ENCODE data around the gene DAPK2. TPM values are rescaled to one million over a fixed set of nuclear protein-coding genes. Genes with fewer than 3 reads are reported as not detected.

Gene DAPK2
- polyA plus RNA-seq, 1 of the 3 experiments (the other 2 are of a cell fraction) = 1.4 TPM

DNA sequence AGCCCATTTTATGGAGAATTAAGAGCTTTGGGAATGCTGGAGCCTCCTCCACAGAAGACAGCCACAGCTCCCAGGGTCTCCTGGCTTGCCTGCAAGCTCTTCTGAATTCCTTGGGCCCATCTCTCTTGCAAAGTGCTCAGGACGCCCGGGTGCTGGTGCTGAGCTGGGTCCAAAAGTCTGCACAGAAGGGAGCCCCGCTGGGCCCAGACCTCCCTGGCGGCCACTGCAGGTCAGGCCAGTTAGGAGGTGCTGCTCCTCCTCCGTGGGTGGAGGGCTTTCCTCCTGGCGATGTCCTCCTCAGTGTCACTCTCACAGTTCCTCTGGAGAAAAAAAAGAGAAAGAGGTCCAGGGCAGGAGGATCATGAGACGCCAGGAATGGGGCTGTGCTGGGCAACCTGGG is 138.0 kb downstream of the DAPK2 start:
- Histone ChIP-seq H3K4me2 (no peak overlapping the region), H3F3A (replicated peaks; ENCODE audit: insufficient read depth) (peaks cover 18% of the 10 kb centered on the region), H3K9ac (no peak overlapping the region), H3K4me3 (ENCODE audit: low read depth in 2 of 2, low read length in 1 of 2) (no peak overlapping the region), H3K4me1 (ENCODE audit: control insufficient read depth in 1 of 2, insufficient read depth in 2 of 2, low read depth in 1 of 2, low read length in 1 of 2) (peaks cover 23 to 25% of the 10 kb centered on the region in 2 experiments; a peak in 3 of 4 replicates), H3K27me3 (ENCODE audit: insufficient read depth) (no peaks in the 10 kb centered on the region), H3K79me2 (ENCODE audit: insufficient read depth) (no peaks in the 10 kb centered on the region), H2AFZ (ENCODE audit: low read depth) (no peak overlapping the region), H3K9me2 (no peaks in the 10 kb centered on the region), H4K20me1 (ENCODE audit: insufficient read depth) (no peaks in the 10 kb centered on the region), H3K9me3 (no peaks in the 10 kb centered on the region), H3K36me3 (replicated peaks in 1 of 2; ENCODE audit: control insufficient read depth in 1 of 2, insufficient read depth in 2 of 2, low read length in 1 of 2) (no peaks in the 10 kb centered on the region), H3K27ac (ENCODE audit: low read depth in 2 of 2, low read length in 1 of 2) (no peak overlapping the region; a peak in 1 of 4 replicates)
- ChIA-PET CTCF (interaction anchor here (1.0 kb wide), 1 partner anchor 159 kb away, joined by 3 read pairs; no protein-coding TSS in a partner anchor), POLR2A (no interaction called here)
- DNase-seq = no peak
- WGBS (ENCODE audit: low lambda C conversion rate) = 100% methylated on average over 2 of the region's 7 CpGs
- TF ChIP-seq RAD21 (IDR thresholded peaks at IDR 0.05; ENCODE audit: low read length) = no peak

DNA sequence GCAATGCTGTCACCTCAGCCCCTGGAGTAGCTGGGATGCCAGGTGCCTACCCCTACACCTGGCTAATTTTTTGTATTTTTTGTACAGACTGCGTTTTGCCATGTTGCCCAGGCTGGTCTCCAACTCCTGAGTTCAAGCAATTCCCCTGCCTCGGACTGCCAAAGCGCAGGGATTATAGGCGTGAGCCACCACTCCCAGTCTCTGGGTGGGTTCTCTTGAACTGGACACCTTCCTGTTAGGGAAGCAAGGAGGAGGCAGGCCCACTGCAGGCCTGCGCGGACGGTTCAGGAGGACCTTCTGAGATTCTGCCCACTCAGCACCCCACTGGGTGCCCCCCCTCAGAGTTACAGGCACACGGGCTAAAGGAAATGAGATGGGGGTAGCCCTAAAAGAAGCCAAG is 138.8 kb downstream of the DAPK2 start:
- Histone ChIP-seq H3K27ac (ENCODE audit: low read depth in 2 of 2, low read length in 1 of 2) (no peak overlapping the region), H3K79me2 (ENCODE audit: insufficient read depth) (no peaks in the 10 kb centered on the region)
- DNase-seq = no peak

More for the DNA sequence above, 138.8 kb downstream of the DAPK2 start:
- H3K4me2 ChIP-seq = no peak overlapping the region
- H3K9me3 ChIP-seq = no peaks in the 10 kb centered on the region
- H3K9ac ChIP-seq = no peak overlapping the region
- no peaks in the 10 kb centered on the region for H3K36me3 ChIP-seq (replicated peaks in 1 of 2; ENCODE audit: control insufficient read depth in 1 of 2, insufficient read depth in 2 of 2, low read length in 1 of 2)
- POLR2A ChIA-PET = no interaction called here
- H3K9me2 ChIP-seq = no peaks in the 10 kb centered on the region
- CTCF ChIA-PET = interaction anchor here (1.2 kb wide), 1 partner anchor 161 kb away, joined by 4 read pairs; no protein-coding TSS in a partner anchor
- TF ChIP-seq, protein P1, sequence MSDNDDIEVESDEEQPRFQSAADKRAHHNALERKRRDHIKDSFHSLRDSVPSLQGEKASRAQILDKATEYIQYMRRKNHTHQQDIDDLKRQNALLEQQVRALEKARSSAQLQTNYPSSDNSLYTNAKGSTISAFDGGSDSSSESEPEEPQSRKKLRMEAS (IDR thresholded peaks at IDR 0.05; ENCODE audit: low read depth) = no peak
- TF ChIP-seq, protein P2, sequence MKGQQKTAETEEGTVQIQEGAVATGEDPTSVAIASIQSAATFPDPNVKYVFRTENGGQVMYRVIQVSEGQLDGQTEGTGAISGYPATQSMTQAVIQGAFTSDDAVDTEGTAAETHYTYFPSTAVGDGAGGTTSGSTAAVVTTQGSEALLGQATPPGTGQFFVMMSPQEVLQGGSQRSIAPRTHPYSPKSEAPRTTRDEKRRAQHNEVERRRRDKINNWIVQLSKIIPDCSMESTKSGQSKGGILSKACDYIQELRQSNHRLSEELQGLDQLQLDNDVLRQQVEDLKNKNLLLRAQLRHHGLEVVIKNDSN (IDR thresholded peaks at IDR 0.05; ENCODE audit: borderline replicate concordance, low read depth) = no peak
- TF ChIP-seq TEAD4 (IDR thresholded peaks at IDR 0.05; ENCODE audit: borderline replicate concordance, insufficient read depth) = no peak
- TF ChIP-seq GATA2 (CRISPR knock-in tag; IDR thresholded peaks at IDR 0.05) = no peak
- TF ChIP-seq RAD21 (IDR thresholded peaks at IDR 0.05; ENCODE audit: low read length) = no peak
- no peak for TF ChIP-seq CHD2 (IDR thresholded peaks at IDR 0.05; ENCODE audit: low read length, partially characterized antibody)
- TF ChIP-seq TCF12 (IDR thresholded peaks at IDR 0.05) = no peak
- no peak for TF ChIP-seq POLR2AphosphoS5 (IDR thresholded peaks at IDR 0.05; ENCODE audit: low read depth, low read length)
- no peak for TF ChIP-seq MXI1 (IDR thresholded peaks at IDR 0.05; ENCODE audit: low read depth, low read length)
- TF ChIP-seq, protein P3, sequence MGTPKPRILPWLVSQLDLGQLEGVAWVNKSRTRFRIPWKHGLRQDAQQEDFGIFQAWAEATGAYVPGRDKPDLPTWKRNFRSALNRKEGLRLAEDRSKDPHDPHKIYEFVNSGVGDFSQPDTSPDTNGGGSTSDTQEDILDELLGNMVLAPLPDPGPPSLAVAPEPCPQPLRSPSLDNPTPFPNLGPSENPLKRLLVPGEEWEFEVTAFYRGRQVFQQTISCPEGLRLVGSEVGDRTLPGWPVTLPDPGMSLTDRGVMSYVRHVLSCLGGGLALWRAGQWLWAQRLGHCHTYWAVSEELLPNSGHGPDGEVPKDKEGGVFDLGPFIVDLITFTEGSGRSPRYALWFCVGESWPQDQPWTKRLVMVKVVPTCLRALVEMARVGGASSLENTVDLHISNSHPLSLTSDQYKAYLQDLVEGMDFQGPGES (IDR thresholded peaks at IDR 0.05; ENCODE audit: low read depth, low read length) = no peak
- TF ChIP-seq RCOR1 (IDR thresholded peaks at IDR 0.05; ENCODE audit: low read length) = no peak
- no peak for TF ChIP-seq NRF1 (IDR thresholded peaks at IDR 0.05; ENCODE audit: low read depth, low read length)
- no peak for TF ChIP-seq NFIC (IDR thresholded peaks at IDR 0.05; ENCODE audit: borderline replicate concordance)
- TF ChIP-seq, protein P4, sequence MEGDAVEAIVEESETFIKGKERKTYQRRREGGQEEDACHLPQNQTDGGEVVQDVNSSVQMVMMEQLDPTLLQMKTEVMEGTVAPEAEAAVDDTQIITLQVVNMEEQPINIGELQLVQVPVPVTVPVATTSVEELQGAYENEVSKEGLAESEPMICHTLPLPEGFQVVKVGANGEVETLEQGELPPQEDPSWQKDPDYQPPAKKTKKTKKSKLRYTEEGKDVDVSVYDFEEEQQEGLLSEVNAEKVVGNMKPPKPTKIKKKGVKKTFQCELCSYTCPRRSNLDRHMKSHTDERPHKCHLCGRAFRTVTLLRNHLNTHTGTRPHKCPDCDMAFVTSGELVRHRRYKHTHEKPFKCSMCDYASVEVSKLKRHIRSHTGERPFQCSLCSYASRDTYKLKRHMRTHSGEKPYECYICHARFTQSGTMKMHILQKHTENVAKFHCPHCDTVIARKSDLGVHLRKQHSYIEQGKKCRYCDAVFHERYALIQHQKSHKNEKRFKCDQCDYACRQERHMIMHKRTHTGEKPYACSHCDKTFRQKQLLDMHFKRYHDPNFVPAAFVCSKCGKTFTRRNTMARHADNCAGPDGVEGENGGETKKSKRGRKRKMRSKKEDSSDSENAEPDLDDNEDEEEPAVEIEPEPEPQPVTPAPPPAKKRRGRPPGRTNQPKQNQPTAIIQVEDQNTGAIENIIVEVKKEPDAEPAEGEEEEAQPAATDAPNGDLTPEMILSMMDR (IDR thresholded peaks at IDR 0.05) = no peak
- no peak for TF ChIP-seq MEF2A (IDR thresholded peaks at IDR 0.05; ENCODE audit: borderline replicate concordance, low read depth)
- TF ChIP-seq JUND (IDR thresholded peaks at IDR 0.05) = no peak
- TF ChIP-seq, protein P5, sequence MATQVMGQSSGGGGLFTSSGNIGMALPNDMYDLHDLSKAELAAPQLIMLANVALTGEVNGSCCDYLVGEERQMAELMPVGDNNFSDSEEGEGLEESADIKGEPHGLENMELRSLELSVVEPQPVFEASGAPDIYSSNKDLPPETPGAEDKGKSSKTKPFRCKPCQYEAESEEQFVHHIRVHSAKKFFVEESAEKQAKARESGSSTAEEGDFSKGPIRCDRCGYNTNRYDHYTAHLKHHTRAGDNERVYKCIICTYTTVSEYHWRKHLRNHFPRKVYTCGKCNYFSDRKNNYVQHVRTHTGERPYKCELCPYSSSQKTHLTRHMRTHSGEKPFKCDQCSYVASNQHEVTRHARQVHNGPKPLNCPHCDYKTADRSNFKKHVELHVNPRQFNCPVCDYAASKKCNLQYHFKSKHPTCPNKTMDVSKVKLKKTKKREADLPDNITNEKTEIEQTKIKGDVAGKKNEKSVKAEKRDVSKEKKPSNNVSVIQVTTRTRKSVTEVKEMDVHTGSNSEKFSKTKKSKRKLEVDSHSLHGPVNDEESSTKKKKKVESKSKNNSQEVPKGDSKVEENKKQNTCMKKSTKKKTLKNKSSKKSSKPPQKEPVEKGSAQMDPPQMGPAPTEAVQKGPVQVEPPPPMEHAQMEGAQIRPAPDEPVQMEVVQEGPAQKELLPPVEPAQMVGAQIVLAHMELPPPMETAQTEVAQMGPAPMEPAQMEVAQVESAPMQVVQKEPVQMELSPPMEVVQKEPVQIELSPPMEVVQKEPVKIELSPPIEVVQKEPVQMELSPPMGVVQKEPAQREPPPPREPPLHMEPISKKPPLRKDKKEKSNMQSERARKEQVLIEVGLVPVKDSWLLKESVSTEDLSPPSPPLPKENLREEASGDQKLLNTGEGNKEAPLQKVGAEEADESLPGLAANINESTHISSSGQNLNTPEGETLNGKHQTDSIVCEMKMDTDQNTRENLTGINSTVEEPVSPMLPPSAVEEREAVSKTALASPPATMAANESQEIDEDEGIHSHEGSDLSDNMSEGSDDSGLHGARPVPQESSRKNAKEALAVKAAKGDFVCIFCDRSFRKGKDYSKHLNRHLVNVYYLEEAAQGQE (IDR thresholded peaks at IDR 0.05; ENCODE audit: low read depth, low read length) = no peak
- TF ChIP-seq, protein P6, sequence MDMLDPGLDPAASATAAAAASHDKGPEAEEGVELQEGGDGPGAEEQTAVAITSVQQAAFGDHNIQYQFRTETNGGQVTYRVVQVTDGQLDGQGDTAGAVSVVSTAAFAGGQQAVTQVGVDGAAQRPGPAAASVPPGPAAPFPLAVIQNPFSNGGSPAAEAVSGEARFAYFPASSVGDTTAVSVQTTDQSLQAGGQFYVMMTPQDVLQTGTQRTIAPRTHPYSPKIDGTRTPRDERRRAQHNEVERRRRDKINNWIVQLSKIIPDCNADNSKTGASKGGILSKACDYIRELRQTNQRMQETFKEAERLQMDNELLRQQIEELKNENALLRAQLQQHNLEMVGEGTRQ (IDR thresholded peaks at IDR 0.05; ENCODE audit: borderline replicate concordance, low read depth, low read length) = no peak
- no peak overlapping the region for H2AFZ ChIP-seq (ENCODE audit: low read depth)
- no peaks in the 10 kb centered on the region for H3K27me3 ChIP-seq (ENCODE audit: insufficient read depth)
- peaks cover 18% of the 10 kb centered on the region for H3F3A ChIP-seq (replicated peaks; ENCODE audit: insufficient read depth)
- H3K4me3 ChIP-seq (ENCODE audit: low read depth in 2 of 2, low read length in 1 of 2) = no peak overlapping the region
- 98% methylated on average over 8 of the region's 8 CpGs for WGBS (ENCODE audit: low lambda C conversion rate)
- no peaks in the 10 kb centered on the region for H4K20me1 ChIP-seq (ENCODE audit: insufficient read depth)
- peaks cover 23 to 24% of the 10 kb centered on the region in 2 experiments; a peak in 3 of 4 replicates for H3K4me1 ChIP-seq (ENCODE audit: control insufficient read depth in 1 of 2, insufficient read depth in 2 of 2, low read depth in 1 of 2, low read length in 1 of 2)

Measured in SK-N-SH (cell line).